Measurements from ENCODE around the gene DOCK1. TPM values are rescaled to one million over a fixed set of nuclear protein-coding genes. Genes with fewer than 3 reads are reported as not detected.

DOCK1 gene
- total and polyA plus RNA-seq, 2 donors from 2014 or later: 15.8 to 81.7 TPM

- no peak for TF ChIP-seq CTCF (IDR thresholded peaks at IDR 0.05; ENCODE audit: borderline replicate concordance, extremely low read depth, insufficient read depth)
- Histone ChIP-seq H3K9me3 (ENCODE audit: control insufficient read depth in 2 of 3, insufficient read depth in 1 of 3, low read length in 3 of 3) (no peaks in the 10 kb centered on the region), H3K4me3 (ENCODE audit: low read length in 3 of 3) (no peak overlapping the region), H3K36me3 (ENCODE audit: control insufficient read depth in 2 of 3, insufficient read depth in 3 of 3, low read length in 3 of 3) (peaks cover 0 to 2% (median 0%) of the 10 kb centered on the region in 3 donors), H3K4me1 (ENCODE audit: control insufficient read depth in 2 of 3, insufficient read depth in 2 of 3, low read depth in 1 of 3, low read length in 3 of 3) (no peaks in the 10 kb centered on the region), H3K9ac (ENCODE audit: low read length in 3 of 3) (no peak overlapping the region), H3K27me3 (ENCODE audit: control insufficient read depth, insufficient read depth, low read length) (no peaks in the 10 kb centered on the region), H3K27ac (ENCODE audit: low read depth in 2 of 2, low read length in 2 of 2) (no peak overlapping the region)
- DNase-seq (no peak), FAIRE-seq (no peak)
- intact Hi-C loops (cut with DNase I): no loop called here
Measured at GRCh38 chr10:127174866-127175265, 269.6 kb downstream of the DOCK1 start.

DNA sequence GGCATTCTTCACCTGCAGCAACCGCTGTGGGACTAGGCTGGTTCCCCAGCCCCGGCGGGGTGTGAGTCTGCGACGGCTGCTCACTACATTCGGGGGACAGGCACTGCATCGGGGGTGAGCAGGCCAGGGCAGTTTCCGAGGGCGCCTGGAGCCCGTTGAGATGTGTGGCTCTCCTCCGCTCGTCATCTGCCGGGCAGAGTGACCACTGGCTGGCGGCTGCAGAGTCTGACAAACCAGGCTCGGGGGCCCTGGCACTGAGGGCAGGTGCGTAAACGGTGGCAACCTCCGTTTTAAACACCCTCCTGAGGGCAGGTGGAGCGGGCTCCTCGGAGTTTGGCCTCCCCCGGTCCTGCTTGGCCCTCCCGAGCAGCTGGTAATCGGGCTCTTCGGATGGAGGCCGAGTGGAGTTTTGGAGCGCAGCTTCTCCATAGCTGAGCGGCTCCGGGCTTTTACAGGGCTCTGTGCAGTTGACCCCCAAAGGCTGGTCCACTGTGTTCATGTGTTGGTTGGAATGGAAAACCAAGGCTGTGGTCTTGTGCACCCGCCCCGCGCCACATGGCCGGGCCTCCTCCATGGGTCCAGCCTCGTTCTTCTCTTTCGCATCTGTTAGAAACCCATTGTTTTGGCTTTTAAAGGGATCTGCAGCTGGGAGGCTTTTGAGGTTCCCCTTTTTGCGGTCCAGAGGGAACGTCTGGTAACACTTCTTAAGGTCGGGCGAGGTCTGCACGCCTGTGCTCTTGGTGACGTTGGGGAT lies 270.3 kb downstream of the DOCK1 start:
- Histone ChIP-seq H3K36me3 (ENCODE audit: control insufficient read depth in 2 of 3, insufficient read depth in 3 of 3, low read length in 3 of 3) (peaks cover 0 to 2% (median 0%) of the 10 kb centered on the region in 3 donors), H3K4me1 (ENCODE audit: control insufficient read depth in 2 of 3, insufficient read depth in 2 of 3, low read depth in 1 of 3, low read length in 3 of 3) (no peaks in the 10 kb centered on the region), H3K27ac (ENCODE audit: low read depth in 2 of 2, low read length in 2 of 2) (no peak overlapping the region), H3K9ac (ENCODE audit: low read length in 3 of 3) (no peak overlapping the region), H3K27me3 (ENCODE audit: control insufficient read depth, insufficient read depth, low read length) (no peaks in the 10 kb centered on the region), H3K4me3 (ENCODE audit: low read length in 3 of 3) (no peak overlapping the region), H3K9me3 (ENCODE audit: control insufficient read depth in 2 of 3, insufficient read depth in 1 of 3, low read length in 3 of 3) (no peaks in the 10 kb centered on the region)
- intact Hi-C loops (cut with DNase I): no loop called here
- no peak for FAIRE-seq
- DNase-seq: no peak
- no peak for TF ChIP-seq CTCF (IDR thresholded peaks at IDR 0.05; ENCODE audit: borderline replicate concordance, extremely low read depth, insufficient read depth)

DNA sequence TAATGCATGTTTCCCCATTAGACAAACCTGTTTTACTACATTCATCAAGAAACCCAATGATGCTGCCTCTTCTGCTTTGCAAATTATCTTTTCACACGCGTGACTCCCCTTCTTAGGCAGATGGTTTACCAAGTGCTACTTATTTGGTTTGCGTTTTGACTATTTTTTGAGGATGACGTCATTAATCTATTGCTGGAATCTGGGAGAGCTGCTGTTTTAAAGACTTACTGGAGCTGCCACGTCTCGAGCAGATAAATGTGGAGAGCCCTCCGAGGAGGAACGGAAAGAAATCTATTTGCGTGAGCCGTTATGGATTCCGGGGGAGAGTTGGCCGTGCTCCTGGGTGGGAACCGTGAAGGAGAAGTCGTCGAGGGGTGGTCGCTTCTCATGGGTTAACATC lies 271.4 kb downstream of the DOCK1 start:
- H3K9me3 ChIP-seq (ENCODE audit: control insufficient read depth in 2 of 3, insufficient read depth in 1 of 3, low read length in 3 of 3): no peaks in the 10 kb centered on the region
- no peaks in the 10 kb centered on the region for H3K4me1 ChIP-seq (ENCODE audit: control insufficient read depth in 2 of 3, insufficient read depth in 2 of 3, low read depth in 1 of 3, low read length in 3 of 3)
- H3K9ac ChIP-seq (ENCODE audit: low read length in 3 of 3): no peak overlapping the region
- no peak overlapping the region for H3K27ac ChIP-seq (ENCODE audit: low read depth in 2 of 2, low read length in 2 of 2)
- no peaks in the 10 kb centered on the region for H3K27me3 ChIP-seq (ENCODE audit: control insufficient read depth, insufficient read depth, low read length)
- TF ChIP-seq CTCF (IDR thresholded peaks at IDR 0.05; ENCODE audit: borderline replicate concordance, extremely low read depth, insufficient read depth): no peak
- no peak overlapping the region for H3K4me3 ChIP-seq (ENCODE audit: low read length in 3 of 3)
- FAIRE-seq (no peak), DNase-seq (no peak)
- intact Hi-C loops (cut with DNase I): no loop called here
- peaks cover 0 to 2% (median 0%) of the 10 kb centered on the region in 3 donors for H3K36me3 ChIP-seq (ENCODE audit: control insufficient read depth in 2 of 3, insufficient read depth in 3 of 3, low read length in 3 of 3)
